ENCODE results near the gene FGFRL1.

The FGFRL1 gene

GRCh38 chr4:1009542-1010394, 1.7 kb upstream of the FGFRL1 start:
- peak; percentile 8 for DNase-seq

GRCh38 chr4:1010395-1011021, 918 bp upstream of the FGFRL1 start:
- DNase-seq: peak; percentile 75

- DNase-seq: no peak
These were observed 224 bp downstream of the FGFRL1 start for GRCh38 chr4:1011666-1012033.

GRCh38 chr4:1012034-1012739, 761 bp downstream of the FGFRL1 start:
- no peak for DNase-seq

- no peak for DNase-seq
These were observed 2.0 kb downstream of the FGFRL1 start for GRCh38 chr4:1013225-1014073.

- no peak for DNase-seq
These were observed 3.1 kb downstream of the FGFRL1 start for GRCh38 chr4:1014291-1015167.

- no peak for DNase-seq
These were observed 3.8 kb downstream of the FGFRL1 start for GRCh38 chr4:1015179-1015578.

GRCh38 chr4:1015746-1016145, 4.3 kb downstream of the FGFRL1 start:
- DNase-seq: no peak

GRCh38 chr4:1017211-1017610, 5.8 kb downstream of the FGFRL1 start:
- no peak for DNase-seq

- no peak for DNase-seq
These were observed 6.3 kb downstream of the FGFRL1 start for GRCh38 chr4:1017706-1018105.

- no peak for DNase-seq
These were observed 7.0 kb downstream of the FGFRL1 start for GRCh38 chr4:1018147-1019020.

- DNase-seq: no peak
These were observed 7.9 kb downstream of the FGFRL1 start for GRCh38 chr4:1019320-1019719.

- no peak for DNase-seq
These were observed 8.5 kb downstream of the FGFRL1 start for GRCh38 chr4:1019729-1020470.

- DNase-seq: no peak
These were observed 10.1 kb downstream of the FGFRL1 start for GRCh38 chr4:1021386-1022050.

- no peak for DNase-seq
These were observed 10.8 kb downstream of the FGFRL1 start for GRCh38 chr4:1022051-1022738.

- no peak for DNase-seq
These were observed 11.3 kb downstream of the FGFRL1 start for GRCh38 chr4:1022739-1023066.

GRCh38 chr4:1023075-1023640, 11.7 kb downstream of the FGFRL1 start:
- DNase-seq: no peak

GRCh38 chr4:1023895-1024740, 12.7 kb downstream of the FGFRL1 start:
- DNase-seq: no peak
